Activated T-helper 1 cell treated with anti-CD3 and anti-CD28 coated beads, Interleukin-2, amount 50 U/mL, for 16 hours (primary cell): ENCODE measurements around the gene DQX1.
"Not testable (repeated sequence)": the region's sequence is repeated elsewhere in the genome, so short reads cannot be mapped to it uniquely, and the experiment has no call there.

Experiments
- DNase-seq, 2 donors: peaks; one replicate each; pipeline ENCODE4 v3.0.0-alpha.2; 2020; ENCODE audit warnings: low read depth in 1 of 2, low spot score in 1 of 2

Gene DQX1

DNA sequence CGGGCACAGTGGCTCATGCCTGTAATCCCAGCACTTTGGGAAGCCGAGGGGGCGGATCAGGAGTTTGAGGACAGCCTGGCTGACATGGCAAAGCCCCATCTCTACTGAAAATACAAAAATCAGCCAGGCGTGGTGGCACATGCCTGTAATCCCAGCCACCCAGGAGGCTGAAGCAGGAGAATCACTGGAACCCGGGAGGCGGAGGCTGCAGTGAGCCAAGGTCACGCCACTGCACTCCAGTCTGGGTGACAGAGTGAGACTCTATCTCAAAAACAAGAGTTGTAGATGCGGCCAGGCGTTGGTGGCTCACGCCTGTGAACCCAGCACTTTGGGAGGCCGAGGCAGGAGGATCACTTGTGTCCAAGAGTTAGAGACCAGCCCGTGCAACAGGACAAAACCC, 55.3 kb downstream of the DQX1 start:
- not testable (repeated sequence) for DNase-seq
